Progenitor cell of endocrine pancreas (in vitro differentiated cells): ENCODE results near the gene CARMIL3. TPM values are rescaled to one million over a fixed set of nuclear protein-coding genes. Genes with fewer than 3 reads are reported as not detected.

Experiments
- DNase-seq: peaks from one replicate; pipeline ENCODE4 v3.0.0; 2021; ENCODE audit warnings: low spot score; ENCODE audit not compliant: unreplicated experiment
- H3K27ac Mint-ChIP-seq: 2 replicates; pipeline ENCODE4 v1.8.0; 2021; ENCODE audit warnings: mild to moderate bottlenecking, moderate library complexity, mixed read lengths
- H3K27me3 Mint-ChIP-seq: 2 replicates; pipeline ENCODE4 v1.8.0; 2021; ENCODE audit warnings: mixed read lengths
- H3K36me3 Mint-ChIP-seq: 2 replicates; pipeline ENCODE4 v1.8.0; 2022; ENCODE audit warnings: mixed read lengths; ENCODE audit not compliant: insufficient read depth
- H3K4me1 Mint-ChIP-seq: 2 replicates; pipeline ENCODE4 v1.8.0; 2021; ENCODE audit warnings: low read depth, mixed read lengths
- H3K4me3 Mint-ChIP-seq: 2 replicates; pipeline ENCODE4 v1.8.0; 2021; ENCODE audit warnings: low read depth, mild to moderate bottlenecking, moderate library complexity, mixed read lengths
- H3K9me3 Mint-ChIP-seq: 2 replicates; pipeline ENCODE4 v1.8.0; 2021; ENCODE audit warnings: low read depth, mixed read lengths
- total RNA-seq: library from RNA; stranded (reverse); gene quantifications from 2 replicates; pipeline ENCODE4 v1.2.1, GENCODE V29; 2021
- TF ChIP-seq, protein P1 (sequence below): fragments of 200-600 bp; sonication (generic); IDR thresholded peaks from one replicate; pipeline ENCODE4 v1.5.0; 2021; ENCODE audit warnings: antibody characterized with exemption, mild to moderate bottlenecking; ENCODE audit not compliant: unreplicated experiment

Gene CARMIL3
- total RNA-seq, 1 donor from 2014 or later = 4.9 TPM

GRCh38 chr14:24074625-24075484, 23.0 kb downstream of the CARMIL3 start:
- no peaks in the 10 kb centered on the region for H3K9me3 Mint-ChIP-seq
- H3K27ac Mint-ChIP-seq = no peak overlapping the region
- peaks cover 18% of the 10 kb centered on the region for H3K27me3 Mint-ChIP-seq
- TF ChIP-seq, protein P1, sequence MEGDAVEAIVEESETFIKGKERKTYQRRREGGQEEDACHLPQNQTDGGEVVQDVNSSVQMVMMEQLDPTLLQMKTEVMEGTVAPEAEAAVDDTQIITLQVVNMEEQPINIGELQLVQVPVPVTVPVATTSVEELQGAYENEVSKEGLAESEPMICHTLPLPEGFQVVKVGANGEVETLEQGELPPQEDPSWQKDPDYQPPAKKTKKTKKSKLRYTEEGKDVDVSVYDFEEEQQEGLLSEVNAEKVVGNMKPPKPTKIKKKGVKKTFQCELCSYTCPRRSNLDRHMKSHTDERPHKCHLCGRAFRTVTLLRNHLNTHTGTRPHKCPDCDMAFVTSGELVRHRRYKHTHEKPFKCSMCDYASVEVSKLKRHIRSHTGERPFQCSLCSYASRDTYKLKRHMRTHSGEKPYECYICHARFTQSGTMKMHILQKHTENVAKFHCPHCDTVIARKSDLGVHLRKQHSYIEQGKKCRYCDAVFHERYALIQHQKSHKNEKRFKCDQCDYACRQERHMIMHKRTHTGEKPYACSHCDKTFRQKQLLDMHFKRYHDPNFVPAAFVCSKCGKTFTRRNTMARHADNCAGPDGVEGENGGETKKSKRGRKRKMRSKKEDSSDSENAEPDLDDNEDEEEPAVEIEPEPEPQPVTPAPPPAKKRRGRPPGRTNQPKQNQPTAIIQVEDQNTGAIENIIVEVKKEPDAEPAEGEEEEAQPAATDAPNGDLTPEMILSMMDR = no peak
- no peaks in the 10 kb centered on the region for H3K4me1 Mint-ChIP-seq
- no peaks in the 10 kb centered on the region for H3K36me3 Mint-ChIP-seq
- DNase-seq = no peak
- H3K4me3 Mint-ChIP-seq = no peak overlapping the region

- no peaks in the 10 kb centered on the region for H3K36me3 Mint-ChIP-seq
- H3K4me3 Mint-ChIP-seq = no peak overlapping the region
- peaks cover 2% of the 10 kb centered on the region for H3K4me1 Mint-ChIP-seq
- H3K9me3 Mint-ChIP-seq = no peaks in the 10 kb centered on the region
- H3K27ac Mint-ChIP-seq = no peak overlapping the region
- TF ChIP-seq, protein P1 = no peak
- H3K27me3 Mint-ChIP-seq = peaks cover 22% of the 10 kb centered on the region
- DNase-seq = no peak
These were observed 23.9 kb downstream of the CARMIL3 start for GRCh38 chr14:24075485-24076301.

DNA sequence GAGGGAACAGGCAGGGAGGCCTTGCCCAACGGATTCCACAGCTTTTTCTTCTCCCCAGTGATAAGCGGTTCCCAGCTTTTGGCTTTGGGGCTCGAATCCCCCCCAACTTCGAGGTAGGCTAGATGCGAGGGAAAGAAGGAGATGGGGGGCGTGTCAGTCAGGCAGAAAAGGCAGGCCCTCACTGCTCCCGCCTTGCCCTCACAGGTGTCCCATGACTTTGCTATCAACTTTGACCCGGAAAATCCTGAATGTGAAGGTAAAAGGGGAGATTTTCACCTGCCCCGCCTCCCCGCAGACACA, 24.4 kb downstream of the CARMIL3 start:
- H3K36me3 Mint-ChIP-seq = no peaks in the 10 kb centered on the region
- no peaks in the 10 kb centered on the region for H3K9me3 Mint-ChIP-seq
- TF ChIP-seq, protein P1 = no peak
- H3K4me1 Mint-ChIP-seq = peaks cover 2% of the 10 kb centered on the region
- no peak overlapping the region for H3K4me3 Mint-ChIP-seq
- H3K27me3 Mint-ChIP-seq = peaks cover 18% of the 10 kb centered on the region
- H3K27ac Mint-ChIP-seq = no peak overlapping the region
- no peak for DNase-seq

- TF ChIP-seq, protein P1 = no peak
- no peak for DNase-seq
- H3K4me3 Mint-ChIP-seq = no peak overlapping the region
- no peak overlapping the region for H3K27ac Mint-ChIP-seq
- no peaks in the 10 kb centered on the region for H3K9me3 Mint-ChIP-seq
- H3K4me1 Mint-ChIP-seq = peaks cover 6% of the 10 kb centered on the region
- peaks cover 22% of the 10 kb centered on the region for H3K27me3 Mint-ChIP-seq
- no peaks in the 10 kb centered on the region for H3K36me3 Mint-ChIP-seq
These were observed 25.3 kb downstream of the CARMIL3 start for GRCh38 chr14:24077086-24077485.

DNA sequence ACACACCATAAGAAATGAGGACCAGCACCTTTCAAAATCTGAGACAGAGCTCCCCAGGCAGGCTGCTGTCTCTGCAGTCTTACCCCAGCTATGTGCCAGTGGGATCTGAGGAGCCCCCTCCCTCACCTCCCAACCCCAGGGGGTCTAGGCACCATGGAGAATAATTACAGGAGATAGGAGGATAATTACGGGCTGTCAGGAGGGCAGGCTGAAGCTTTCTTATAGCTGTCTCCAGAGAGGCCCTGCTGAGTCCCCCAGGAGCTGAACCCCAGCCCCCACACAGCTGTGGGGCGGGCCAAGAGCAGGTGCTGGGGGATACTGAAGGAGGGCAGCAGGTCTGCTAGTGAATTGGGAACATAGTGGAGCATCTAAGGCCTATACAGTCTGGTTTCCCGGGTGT, 26.3 kb downstream of the CARMIL3 start:
- DNase-seq = no peak
- Mint-ChIP-seq H3K36me3 (no peaks in the 10 kb centered on the region), H3K9me3 (no peaks in the 10 kb centered on the region), H3K4me3 (no peak overlapping the region), H3K4me1 (peaks cover 6% of the 10 kb centered on the region), H3K27ac (no peak overlapping the region), H3K27me3 (peaks cover 32% of the 10 kb centered on the region)
- TF ChIP-seq, protein P1 = no peak
